Measurements from ENCODE around the gene JADE2.

Gene JADE2

GRCh38 chr5:134586866-134587524, 61.5 kb downstream of the JADE2 start:
- TF ChIP-seq RAD21 (IDR thresholded peaks at IDR 0.05; ENCODE audit: low read depth) (peak; percentile 90), TAF1 (IDR thresholded peaks at IDR 0.05; ENCODE audit: low read depth) (no peak), EP300 (IDR thresholded peaks at IDR 0.05; ENCODE audit: borderline replicate concordance) (no peak)

- TF ChIP-seq CREB1 (IDR thresholded peaks at IDR 0.05; ENCODE audit: low read depth) (0 out of 2 replicates have a peak, but pooled peaks have one; percentile 37), RAD21 (IDR thresholded peaks at IDR 0.05; ENCODE audit: low read depth) (no peak), EP300 (IDR thresholded peaks at IDR 0.05; ENCODE audit: borderline replicate concordance) (no peak)
These were observed 65.7 kb downstream of the JADE2 start for GRCh38 chr5:134590992-134591659.

DNA sequence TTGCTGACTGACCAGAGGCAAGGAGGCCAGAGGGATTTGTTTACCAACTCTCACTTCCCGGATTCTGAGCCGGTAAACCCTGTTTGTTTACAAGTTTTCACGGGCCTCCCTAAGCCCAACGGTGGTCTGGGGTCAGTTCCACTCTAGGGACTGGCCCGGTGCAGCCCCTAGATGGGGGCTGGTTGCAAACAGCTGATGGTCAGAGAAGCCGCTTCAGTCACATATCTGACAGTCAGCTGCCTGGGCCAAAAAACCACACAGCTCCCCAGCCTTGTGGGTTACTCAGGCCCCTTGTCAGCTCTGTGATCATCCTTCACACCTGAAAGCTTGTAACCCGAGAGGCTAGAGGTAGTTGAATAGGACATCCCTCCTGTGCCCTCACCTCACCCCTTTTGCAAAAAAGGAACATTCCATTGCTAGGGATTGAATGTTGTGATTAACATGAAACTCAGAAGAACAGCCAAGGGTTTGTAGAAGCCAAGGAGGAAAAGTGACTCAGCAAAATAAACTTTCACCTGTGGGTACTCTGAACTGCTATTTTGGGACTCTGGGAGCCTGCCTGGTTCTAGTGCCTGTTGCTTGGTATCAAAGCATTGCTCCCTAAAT, 66.8 kb downstream of the JADE2 start:
- TF ChIP-seq CEBPB (IDR thresholded peaks at IDR 0.05) (no peak), RAD21 (IDR thresholded peaks at IDR 0.05; ENCODE audit: low read depth) (no peak), EP300 (IDR thresholded peaks at IDR 0.05; ENCODE audit: borderline replicate concordance) (no peak), TEAD4 (IDR thresholded peaks at IDR 0.05) (no peak), TAF1 (IDR thresholded peaks at IDR 0.05; ENCODE audit: low read depth) (no peak), TCF12 (IDR thresholded peaks at IDR 0.05; ENCODE audit: low read depth) (no peak), YY1 (IDR thresholded peaks at IDR 0.05; ENCODE audit: low read depth) (no peak)
- TF ChIP-seq, protein P1, sequence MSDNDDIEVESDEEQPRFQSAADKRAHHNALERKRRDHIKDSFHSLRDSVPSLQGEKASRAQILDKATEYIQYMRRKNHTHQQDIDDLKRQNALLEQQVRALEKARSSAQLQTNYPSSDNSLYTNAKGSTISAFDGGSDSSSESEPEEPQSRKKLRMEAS (IDR thresholded peaks at IDR 0.05): no peak

- no peak for TF ChIP-seq RAD21 (IDR thresholded peaks at IDR 0.05; ENCODE audit: low read depth)
- no peak for TF ChIP-seq TAF1 (IDR thresholded peaks at IDR 0.05; ENCODE audit: low read depth)
- TF ChIP-seq YY1 (IDR thresholded peaks at IDR 0.05; ENCODE audit: low read depth): no peak
- TF ChIP-seq NFIC (IDR thresholded peaks at IDR 0.05): no peak
- TF ChIP-seq EGR1 (IDR thresholded peaks at IDR 0.05): no peak
- TF ChIP-seq TEAD4 (IDR thresholded peaks at IDR 0.05): no peak
- TF ChIP-seq REST (IDR thresholded peaks at IDR 0.05; ENCODE audit: low read depth): no peak
- TF ChIP-seq, protein P2, sequence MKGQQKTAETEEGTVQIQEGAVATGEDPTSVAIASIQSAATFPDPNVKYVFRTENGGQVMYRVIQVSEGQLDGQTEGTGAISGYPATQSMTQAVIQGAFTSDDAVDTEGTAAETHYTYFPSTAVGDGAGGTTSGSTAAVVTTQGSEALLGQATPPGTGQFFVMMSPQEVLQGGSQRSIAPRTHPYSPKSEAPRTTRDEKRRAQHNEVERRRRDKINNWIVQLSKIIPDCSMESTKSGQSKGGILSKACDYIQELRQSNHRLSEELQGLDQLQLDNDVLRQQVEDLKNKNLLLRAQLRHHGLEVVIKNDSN (IDR thresholded peaks at IDR 0.05): no peak
- no peak for TF ChIP-seq TCF12 (IDR thresholded peaks at IDR 0.05; ENCODE audit: low read depth)
- no peak for TF ChIP-seq CREB1 (IDR thresholded peaks at IDR 0.05; ENCODE audit: low read depth)
- TF ChIP-seq FOXM1 (IDR thresholded peaks at IDR 0.05; ENCODE audit: borderline replicate concordance, low read depth): no peak
- no peak for TF ChIP-seq CEBPB (IDR thresholded peaks at IDR 0.05)
- TF ChIP-seq, protein P1 (IDR thresholded peaks at IDR 0.05): no peak
- no peak for TF ChIP-seq ZBTB7A (IDR thresholded peaks at IDR 0.05; ENCODE audit: low read depth)
- TF ChIP-seq EP300 (IDR thresholded peaks at IDR 0.05; ENCODE audit: borderline replicate concordance): no peak
These were observed 68.9 kb downstream of the JADE2 start for GRCh38 chr5:134594336-134594735.

- TF ChIP-seq CEBPB (IDR thresholded peaks at IDR 0.05): no peak
- TF ChIP-seq REST (IDR thresholded peaks at IDR 0.05; ENCODE audit: low read depth): no peak
- no peak for TF ChIP-seq RAD21 (IDR thresholded peaks at IDR 0.05; ENCODE audit: low read depth)
- TF ChIP-seq, protein P2 (IDR thresholded peaks at IDR 0.05): no peak
- no peak for TF ChIP-seq EGR1 (IDR thresholded peaks at IDR 0.05)
- TF ChIP-seq TEAD4 (IDR thresholded peaks at IDR 0.05): no peak
- no peak for TF ChIP-seq TCF12 (IDR thresholded peaks at IDR 0.05; ENCODE audit: low read depth)
- TF ChIP-seq FOXM1 (IDR thresholded peaks at IDR 0.05; ENCODE audit: borderline replicate concordance, low read depth): no peak
- TF ChIP-seq TAF1 (IDR thresholded peaks at IDR 0.05; ENCODE audit: low read depth): no peak
- no peak for TF ChIP-seq ZBTB7A (IDR thresholded peaks at IDR 0.05; ENCODE audit: low read depth)
- no peak for TF ChIP-seq NFIC (IDR thresholded peaks at IDR 0.05)
These were observed 69.5 kb downstream of the JADE2 start for GRCh38 chr5:134594797-134595457.

Measured in Ishikawa (cell line).